GM12865 (cell line): ENCODE measurements around the gene HOXC11.

Source experiments
- DNase-seq: peaks from one replicate; pipeline ENCODE4 v3.0.0; 2010; ENCODE audit warnings: low read depth
- H3K4me3 ChIP-seq: 2 replicates; pipeline ENCODE4 v1.5.1; 2011; ENCODE audit warnings: mild to moderate bottlenecking, low read depth, low read length, control low read depth
- CTCF ChIP-seq: IDR thresholded peaks from 2 replicates; pipeline ENCODE4 v1.5.1; 2011; ENCODE audit warnings: low read length, control low read depth, low read depth, inconsistent platforms; ENCODE audit not compliant: insufficient read depth; ENCODE audit errors: missing control alignments

The HOXC11 gene

GRCh38 chr12:53984901-53985691, 12.2 kb downstream of the HOXC11 start, which contains the start of gene HOXC10:
HOXC10 (plus strand) TSS chr12:53985146; CDS start chr12:53985260, 114 bp downstream.
- peak; percentile 86 for DNase-seq
- H3K4me3 ChIP-seq, result no peak within 1 kb of the TSS; the same call in 1 of the 2 replicates
- TF ChIP-seq CTCF, result peak; percentile 72

DNA sequence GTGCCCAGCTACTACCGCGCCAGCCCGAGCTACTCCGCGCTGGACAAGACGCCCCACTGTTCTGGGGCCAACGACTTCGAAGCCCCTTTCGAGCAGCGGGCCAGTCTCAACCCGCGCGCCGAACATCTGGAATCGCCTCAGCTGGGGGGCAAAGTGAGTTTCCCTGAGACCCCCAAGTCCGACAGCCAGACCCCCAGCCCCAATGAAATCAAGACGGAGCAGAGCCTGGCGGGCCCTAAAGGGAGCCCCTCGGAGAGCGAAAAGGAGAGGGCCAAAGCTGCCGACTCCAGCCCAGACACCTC, 12.7 kb downstream of the HOXC11 start:
- no peak for DNase-seq
- no peak overlapping the region for H3K4me3 ChIP-seq
- TF ChIP-seq CTCF, result no peak

DNA sequence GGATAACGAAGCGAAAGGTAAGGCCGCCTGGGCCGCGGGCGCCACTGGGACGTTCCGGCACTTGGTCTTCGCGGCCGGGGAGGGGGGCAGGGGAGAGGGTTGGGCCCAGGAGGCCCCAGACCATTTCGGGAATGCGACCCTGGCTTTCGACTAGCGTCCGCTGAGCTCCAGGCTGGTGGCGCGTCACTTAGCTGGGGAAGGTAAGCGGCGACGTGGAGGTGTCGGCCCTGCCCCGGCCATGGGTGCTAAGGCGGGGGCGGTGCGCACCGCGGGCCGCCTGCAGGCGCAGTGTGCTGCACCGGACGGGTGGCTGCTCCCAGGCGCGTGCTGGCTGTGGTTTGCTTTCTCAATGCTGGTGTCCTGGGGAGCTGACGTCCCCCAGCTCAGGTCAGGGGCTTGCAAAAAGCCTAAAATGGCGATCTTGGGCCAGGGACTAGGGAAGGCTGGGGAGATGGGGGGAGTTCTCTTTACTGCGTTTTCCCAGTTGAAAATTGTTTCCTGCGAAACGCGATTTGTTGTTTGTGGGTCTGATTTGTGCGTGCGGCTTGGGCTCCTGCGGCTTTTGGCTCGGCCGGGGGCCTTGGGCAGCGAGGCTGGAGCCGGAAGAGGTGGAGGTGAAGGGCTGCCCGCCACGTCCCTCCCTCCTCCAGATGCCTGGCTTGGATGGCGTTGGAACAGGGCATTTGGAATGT, 13.2 kb downstream of the HOXC11 start:
- TF ChIP-seq CTCF, result no peak
- no peak overlapping the region for H3K4me3 ChIP-seq
- DNase-seq, result no peak

GRCh38 chr12:53986686-53987483, 14.0 kb downstream of the HOXC11 start:
- H3K4me3 ChIP-seq, result no peak overlapping the region

GRCh38 chr12:53987787-53988230, 14.9 kb downstream of the HOXC11 start:
- no peak for TF ChIP-seq CTCF
- no peak for DNase-seq
- H3K4me3 ChIP-seq, result no peak overlapping the region

More at GRCh38 chr12:53986686-53987483, 14.0 kb downstream of the HOXC11 start:
- no peak for DNase-seq
- no peak for TF ChIP-seq CTCF

GRCh38 chr12:53988541-53989226, 15.8 kb downstream of the HOXC11 start:
- no peak for TF ChIP-seq CTCF
- H3K4me3 ChIP-seq, result no peak overlapping the region
- no peak for DNase-seq
